IPS-20b (cell line): ENCODE results near the gene ANXA5.

Source experiments
- H3K27ac ChIP-seq: one replicate; pipeline ENCODE4 v1.5.1; 2013; ENCODE audit warnings: low read length
- H3K27me3 ChIP-seq: 2 replicates; pipeline ENCODE4 v1.6.1; 2013; ENCODE audit warnings: mild to moderate bottlenecking, low read length, inconsistent platforms; ENCODE audit not compliant: insufficient read depth
- H3K36me3 ChIP-seq: 2 replicates; pipeline ENCODE4 v1.6.1; 2013; ENCODE audit warnings: low read depth, mild to moderate bottlenecking, inconsistent platforms, low read length, moderate library complexity; ENCODE audit not compliant: insufficient read depth
- H3K4me1 ChIP-seq: 2 replicates; pipeline ENCODE4 v1.6.1; 2013; ENCODE audit warnings: mild to moderate bottlenecking, control low read depth, inconsistent platforms, low read length, moderate library complexity; ENCODE audit not compliant: insufficient read depth
- H3K4me3 ChIP-seq: 2 replicates; pipeline ENCODE4 v1.5.1; 2013; ENCODE audit warnings: mild to moderate bottlenecking, low read length, inconsistent platforms
- H3K9ac ChIP-seq: 2 replicates; pipeline ENCODE4 v1.6.1; 2013; ENCODE audit warnings: low read depth, mild to moderate bottlenecking, inconsistent platforms, low read length, moderate library complexity
- H3K9me3 ChIP-seq: 2 replicates; pipeline ENCODE4 v1.6.1; 2013; ENCODE audit warnings: mild to moderate bottlenecking, low read depth, low read length, inconsistent platforms; ENCODE audit not compliant: insufficient read depth

Gene ANXA5

GRCh38 chr4:121655320-121656268 lies 41.2 kb downstream of the ANXA5 start:
- Histone ChIP-seq H3K4me3 (no peak overlapping the region), H3K9me3 (no peaks in the 10 kb centered on the region), H3K36me3 (no peaks in the 10 kb centered on the region), H3K9ac (no peak overlapping the region), H3K4me1 (no peaks in the 10 kb centered on the region), H3K27me3 (no peaks in the 10 kb centered on the region), H3K27ac (no peak overlapping the region)

GRCh38 chr4:121654738-121655137 lies 42.0 kb downstream of the ANXA5 start:
- no peaks in the 10 kb centered on the region for H3K36me3 ChIP-seq
- no peaks in the 10 kb centered on the region for H3K4me1 ChIP-seq
- no peaks in the 10 kb centered on the region for H3K9me3 ChIP-seq
- no peak overlapping the region for H3K9ac ChIP-seq
- no peak overlapping the region for H3K27ac ChIP-seq
- no peaks in the 10 kb centered on the region for H3K27me3 ChIP-seq
- H3K4me3 ChIP-seq: no peak overlapping the region

- H3K27me3 ChIP-seq: no peaks in the 10 kb centered on the region
- no peaks in the 10 kb centered on the region for H3K9me3 ChIP-seq
- H3K27ac ChIP-seq: no peak overlapping the region
- H3K4me1 ChIP-seq: no peaks in the 10 kb centered on the region
- H3K4me3 ChIP-seq: no peak overlapping the region
- H3K9ac ChIP-seq: no peak overlapping the region
- no peaks in the 10 kb centered on the region for H3K36me3 ChIP-seq
Measured at GRCh38 chr4:121653986-121654385, 42.8 kb downstream of the ANXA5 start.

DNA sequence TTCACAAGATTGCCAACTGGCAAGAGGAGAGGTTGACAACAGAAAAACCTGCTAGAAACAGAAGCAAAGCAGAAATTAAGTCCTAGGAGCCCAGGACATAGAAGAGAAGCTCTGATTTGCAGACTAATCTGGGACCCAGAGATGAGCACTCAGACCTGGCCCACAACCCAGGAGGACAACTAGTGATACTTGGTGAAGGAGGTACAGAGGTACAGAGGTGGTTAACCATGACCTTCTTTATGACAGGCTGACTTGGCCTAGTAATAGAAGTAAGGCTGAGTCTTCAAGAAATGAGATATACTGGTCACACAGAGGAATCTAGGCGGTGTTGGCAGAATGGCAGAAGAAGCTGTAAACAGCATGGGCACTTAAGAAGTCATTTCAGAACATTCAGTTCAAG lies 43.6 kb downstream of the ANXA5 start:
- no peak overlapping the region for H3K27ac ChIP-seq

DNA sequence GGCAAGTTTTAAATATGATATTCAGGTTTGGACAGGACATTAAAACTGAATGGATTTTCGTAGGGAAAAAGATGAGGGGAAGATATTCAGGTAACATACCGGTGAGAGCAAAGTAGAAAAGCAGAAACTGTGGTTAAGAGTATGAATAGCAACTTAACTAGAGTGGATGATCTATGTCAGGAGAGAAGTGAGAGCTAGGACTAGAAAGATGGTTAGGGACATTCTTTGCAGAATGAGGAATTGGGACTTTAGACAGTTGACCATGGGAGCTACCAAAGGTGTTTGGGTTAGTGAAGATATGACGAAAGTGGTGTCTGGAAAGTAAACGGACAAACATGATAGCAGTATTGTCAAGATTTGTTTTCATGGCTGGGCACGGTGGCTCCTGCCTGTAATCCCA lies 45.2 kb downstream of the ANXA5 start:
- H3K4me3 ChIP-seq: no peak overlapping the region
- no peaks in the 10 kb centered on the region for H3K4me1 ChIP-seq
- H3K9me3 ChIP-seq: no peaks in the 10 kb centered on the region
- H3K36me3 ChIP-seq: no peaks in the 10 kb centered on the region
- no peak overlapping the region for H3K9ac ChIP-seq
- H3K27ac ChIP-seq: no peak overlapping the region
- H3K27me3 ChIP-seq: no peaks in the 10 kb centered on the region

More for the DNA sequence above, 43.6 kb downstream of the ANXA5 start:
- Histone ChIP-seq H3K4me3 (no peak overlapping the region), H3K9me3 (no peaks in the 10 kb centered on the region), H3K36me3 (no peaks in the 10 kb centered on the region), H3K9ac (no peak overlapping the region), H3K4me1 (no peaks in the 10 kb centered on the region), H3K27me3 (no peaks in the 10 kb centered on the region)

DNA sequence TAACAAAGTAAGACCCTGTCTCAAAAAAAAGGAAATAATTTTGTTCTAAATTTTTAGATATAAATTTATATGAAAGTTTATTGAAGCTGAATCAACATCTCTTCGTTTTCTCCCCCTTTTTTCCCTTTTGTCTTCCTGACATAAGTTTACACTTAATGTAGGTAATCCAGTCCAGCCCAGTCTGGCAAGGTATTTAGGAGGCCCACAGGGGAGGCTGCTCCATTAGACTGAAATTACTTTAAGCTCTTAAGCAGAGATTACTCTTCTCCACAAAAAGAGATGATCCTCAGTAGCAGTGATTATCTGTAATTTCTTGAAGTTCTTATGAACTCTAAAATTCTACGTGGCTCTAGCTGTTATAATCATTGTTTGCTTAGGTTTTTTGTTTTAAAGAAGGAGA lies 46.0 kb downstream of the ANXA5 start:
- Histone ChIP-seq H3K9ac (no peak overlapping the region), H3K9me3 (no peaks in the 10 kb centered on the region), H3K27me3 (no peaks in the 10 kb centered on the region), H3K4me1 (no peaks in the 10 kb centered on the region), H3K36me3 (no peaks in the 10 kb centered on the region), H3K27ac (no peak overlapping the region), H3K4me3 (no peak overlapping the region)

- Histone ChIP-seq H3K9me3 (no peaks in the 10 kb centered on the region), H3K27me3 (no peaks in the 10 kb centered on the region), H3K27ac (no peak overlapping the region), H3K36me3 (no peaks in the 10 kb centered on the region), H3K4me1 (no peaks in the 10 kb centered on the region), H3K9ac (no peak overlapping the region), H3K4me3 (no peak overlapping the region)
Measured at GRCh38 chr4:121648516-121648915, 48.3 kb downstream of the ANXA5 start.

DNA sequence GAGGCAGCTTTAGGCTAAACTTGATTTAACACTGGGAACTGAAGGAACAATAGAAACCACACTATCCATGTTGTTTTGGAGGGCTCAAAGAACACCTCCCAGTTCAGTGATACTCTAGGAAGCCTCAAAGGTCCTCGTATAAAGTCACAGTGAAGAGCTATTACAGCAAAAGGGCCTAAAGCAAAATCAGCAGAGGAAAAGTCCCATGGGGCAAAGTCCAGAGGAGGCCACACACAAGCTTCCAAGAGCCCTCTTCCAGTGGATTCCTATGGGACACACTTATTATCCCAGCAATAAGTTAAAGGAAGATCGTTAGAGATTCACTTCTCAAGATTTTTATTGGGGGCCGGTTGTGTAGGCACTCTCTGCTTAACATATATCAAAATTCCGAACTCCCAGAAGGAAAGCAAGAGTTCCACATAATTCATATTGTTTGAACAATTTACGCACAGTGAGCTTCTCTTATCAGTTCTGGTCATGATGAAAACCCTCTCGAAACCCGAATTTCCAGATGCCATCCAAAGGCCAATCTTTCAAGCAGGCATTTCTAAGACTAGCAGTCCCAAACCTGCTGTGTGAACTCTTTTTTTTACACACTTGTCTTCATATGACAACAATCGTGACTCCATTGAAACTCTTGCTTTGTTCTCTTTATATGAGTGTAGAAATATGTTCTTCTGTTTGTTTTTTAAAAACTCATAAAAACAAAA lies 53.7 kb downstream of the ANXA5 start:
- Histone ChIP-seq H3K9ac (no peak overlapping the region), H3K36me3 (no peaks in the 10 kb centered on the region), H3K27ac (no peak overlapping the region), H3K4me3 (no peak overlapping the region), H3K4me1 (no peaks in the 10 kb centered on the region), H3K9me3 (no peaks in the 10 kb centered on the region), H3K27me3 (no peaks in the 10 kb centered on the region)

DNA sequence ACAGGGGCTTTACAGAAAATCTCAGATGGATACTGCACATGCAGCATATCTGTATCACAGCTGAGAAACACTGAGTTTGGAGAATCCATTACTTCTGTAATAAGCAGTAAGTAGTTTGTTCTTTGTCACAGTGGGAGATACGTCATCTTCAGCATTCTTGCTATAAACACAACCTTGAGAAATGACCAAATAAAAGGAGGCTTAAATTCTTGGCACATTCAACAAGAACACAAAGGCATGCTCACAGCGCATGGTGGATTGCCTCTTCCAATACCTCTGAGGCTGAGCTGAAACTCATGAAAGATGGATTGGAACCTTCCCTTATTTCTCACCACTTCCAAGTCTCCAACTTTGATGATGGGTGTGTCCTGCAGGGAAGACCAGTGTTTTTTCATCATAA lies 54.5 kb downstream of the ANXA5 start:
- H3K27me3 ChIP-seq: no peaks in the 10 kb centered on the region
- no peaks in the 10 kb centered on the region for H3K9me3 ChIP-seq
- no peak overlapping the region for H3K9ac ChIP-seq
- no peaks in the 10 kb centered on the region for H3K4me1 ChIP-seq
- no peak overlapping the region for H3K27ac ChIP-seq
- no peak overlapping the region for H3K4me3 ChIP-seq
- no peaks in the 10 kb centered on the region for H3K36me3 ChIP-seq

DNA sequence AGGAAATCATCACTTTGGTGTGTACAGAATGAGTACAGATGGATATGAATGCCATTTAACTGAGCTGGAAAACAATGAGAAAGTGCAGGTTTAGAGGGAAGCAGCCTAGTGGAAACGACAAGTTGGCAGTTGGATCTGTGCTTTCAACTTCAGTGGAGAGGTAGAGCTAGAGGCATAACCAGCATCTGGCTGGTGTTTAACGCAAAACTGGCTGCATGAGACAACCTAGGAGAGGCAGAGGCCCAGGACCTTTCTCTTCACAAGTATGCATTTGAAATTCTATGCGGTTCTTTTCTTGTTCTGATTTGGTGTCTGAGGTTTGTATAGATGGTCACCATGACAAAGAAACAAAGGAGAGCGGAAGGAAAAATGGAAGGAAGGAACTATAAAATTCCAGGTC lies 63.1 kb downstream of the ANXA5 start:
- H3K4me3 ChIP-seq: no peak overlapping the region
- H3K36me3 ChIP-seq: no peaks in the 10 kb centered on the region

DNA sequence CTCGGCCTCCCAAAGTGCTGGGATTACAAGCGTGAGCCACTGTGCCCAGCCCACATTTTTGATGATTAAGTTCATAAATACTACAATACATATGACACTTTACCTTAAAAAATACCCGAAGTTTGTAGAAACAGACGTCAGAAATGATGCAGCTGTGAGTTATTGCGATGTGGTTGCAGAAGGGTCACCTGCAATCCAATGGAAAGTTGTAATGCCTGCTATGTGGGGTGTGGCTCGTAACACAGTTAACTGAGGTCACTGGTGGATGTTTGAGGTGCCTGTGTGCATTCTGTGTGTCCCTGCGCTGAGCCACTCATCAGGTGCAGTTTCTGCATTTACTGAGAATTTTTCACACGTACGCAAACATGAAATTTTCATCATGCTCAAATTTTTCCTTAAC lies 64.1 kb downstream of the ANXA5 start:
- Histone ChIP-seq H3K4me3 (no peak overlapping the region), H3K4me1 (0 out of 2 replicates have a peak, but pooled peaks cover 7% of the 10 kb centered on the region), H3K36me3 (no peaks in the 10 kb centered on the region), H3K27me3 (no peaks in the 10 kb centered on the region), H3K9ac (no peak overlapping the region), H3K9me3 (no peaks in the 10 kb centered on the region), H3K27ac (no peak overlapping the region)

More for the DNA sequence above, 63.1 kb downstream of the ANXA5 start:
- H3K9ac ChIP-seq: no peak overlapping the region
- 0 out of 2 replicates have a peak, but pooled peaks cover 7% of the 10 kb centered on the region for H3K4me1 ChIP-seq
- no peak overlapping the region for H3K27ac ChIP-seq
- no peaks in the 10 kb centered on the region for H3K9me3 ChIP-seq
- H3K27me3 ChIP-seq: no peaks in the 10 kb centered on the region
